Sigmoid colon (tissue), 7 donors: Measurements from ENCODE around the gene GIMAP5. TPM values are rescaled to one million over a fixed set of nuclear protein-coding genes. Genes with fewer than 3 reads are reported as not detected.

Experiments
- DNase-seq: peaks from one replicate; pipeline ENCODE4 v3.0.0-alpha.2; 2019
- H3K27ac ChIP-seq, 4 donors: fragments of 200-600 bp; sonication (generic); one replicate each; pipeline ENCODE4 v1.5.1; 2016 to 2019; ENCODE audit warnings: mild to moderate bottlenecking in 1 of 4
- H3K27me3 ChIP-seq, 3 donors: fragments of 200-600 bp; sonication (generic); one replicate each; pipeline ENCODE4 v1.5.1; 2019; ENCODE audit warnings: mild to moderate bottlenecking in 1 of 3
- H3K36me3 ChIP-seq, 4 donors: fragments of 200-600 bp; sonication (generic); one replicate each; pipeline ENCODE4 v1.5.1; 2016 to 2019
- H3K4me1 ChIP-seq, 4 donors: fragments of 200-600 bp; sonication (generic); one replicate each; pipeline ENCODE4 v1.5.1; 2017 to 2019
- H3K4me3 ChIP-seq, 4 donors: fragments of 200-600 bp; sonication (generic); one replicate each; pipeline ENCODE4 v1.5.1; 2017 to 2019; ENCODE audit warnings: mild to moderate bottlenecking in 2 of 4, moderate library complexity in 1 of 4
- H3K9me3 ChIP-seq, 4 donors: fragments of 200-600 bp in 3 of 4; sonication (generic) in 3 of 4; one replicate each; pipeline versions ENCODE4 v1.5.1 to v1.6.1; 2013 to 2019
- CTCF ChIP-seq, 4 experiments: fragments of 450-650 bp in 3 of 4; fragments of 200-600 bp in 1 of 4; IDR thresholded peaks; one replicate each; pipeline ENCODE4 v1.5.1; 2016 to 2019; ENCODE audit warnings: antibody characterized with exemption in 4 of 4, mild to moderate bottlenecking in 3 of 4, moderate library complexity in 2 of 4
- EP300 ChIP-seq, 4 donors: sonication (generic); formaldehyde crosslinking; IDR thresholded peaks; one replicate each; pipeline ENCODE4 v1.6.1; 2017; ENCODE audit warnings: antibody characterized with exemption in 4 of 4
- POLR2A ChIP-seq, 2 donors: fragments of 450-650 bp; IDR thresholded peaks; one replicate each; pipeline ENCODE4 v1.6.1; 2016; ENCODE audit warnings: antibody characterized with exemption in 2 of 2, mild to moderate bottlenecking in 2 of 2, moderate library complexity in 2 of 2
- POLR2AphosphoS5 ChIP-seq, 4 donors: sonication (generic); formaldehyde crosslinking; IDR thresholded peaks; one replicate each; pipeline ENCODE4 v1.6.1; 2017; ENCODE audit warnings: antibody characterized with exemption in 4 of 4
- WGBS, 2 donors: extraction: QIAGEN DNeasy Blood & Tissue Kit; methylation state at CpG; one replicate each; pipeline ENCODE4 v1.1.7; 2013; 5-methylcytosine and 5-hydroxymethylcytosine counted together
- intact Hi-C: fragments of 100-400 bp; cut with DNase I; formaldehyde crosslinking; loops from one replicate; pipeline ENCODE4 v1.15.1; 2023
- polyA plus RNA-seq, 3 donors: library from polyadenylated mRNA; stranded (reverse); fragments of 200-250 nt; gene quantifications; one replicate each; pipeline ENCODE4 v1.2.3, GENCODE V29; 2013
- total RNA-seq, 4 donors: library from RNA; depleted of rRNA; stranded (reverse); fragments of >200 nt; gene quantifications; one replicate each; pipeline ENCODE4 v1.1.0, GENCODE V29; 2016
- donor health status: healthy with polysubstance abuse.
- donor health status: Bipolar disorder and iron deficiency.
- donor health status: healthy.

Gene GIMAP5
- total and polyA plus RNA-seq, 7 donors = 7.9 to 39.4 (median 17.7) TPM

GRCh38 chr7:150753826-150754603 is 16.8 kb downstream of the GIMAP5 start:
- peaks cover 0 to 10% (median 2%) of the 10 kb centered on the region in 4 donors for H3K4me1 ChIP-seq
- no peaks in the 10 kb centered on the region for H3K36me3 ChIP-seq
- peak overlapping the region in 1 of 4 donors; percentile 20 for H3K27ac ChIP-seq
- no peak for TF ChIP-seq POLR2A (IDR thresholded peaks at IDR 0.05)
- no peak for TF ChIP-seq EP300 (IDR thresholded peaks at IDR 0.05)
- TF ChIP-seq POLR2AphosphoS5 (IDR thresholded peaks at IDR 0.05) = no peak
- no peak for TF ChIP-seq CTCF (IDR thresholded peaks at IDR 0.05)
- 41 to 43% methylated on average over 3 of the region's 3 CpGs for WGBS, 2 donors
- no peaks in the 10 kb centered on the region for H3K27me3 ChIP-seq
- intact Hi-C loops = no loop called here
- no peak for DNase-seq
- no peaks in the 10 kb centered on the region for H3K9me3 ChIP-seq
- H3K4me3 ChIP-seq = no peak overlapping the region

GRCh38 chr7:150754951-150755350 is 17.7 kb downstream of the GIMAP5 start:
- no peak for DNase-seq
- Histone ChIP-seq H3K4me1 (peaks cover 0 to 10% (median 2%) of the 10 kb centered on the region in 4 donors), H3K27ac (no peak overlapping the region), H3K27me3 (no peaks in the 10 kb centered on the region), H3K9me3 (no peaks in the 10 kb centered on the region), H3K36me3 (no peaks in the 10 kb centered on the region), H3K4me3 (no peak overlapping the region)
- TF ChIP-seq POLR2A (IDR thresholded peaks at IDR 0.05) (no peak), POLR2AphosphoS5 (IDR thresholded peaks at IDR 0.05) (no peak), CTCF (IDR thresholded peaks at IDR 0.05) (no peak), EP300 (IDR thresholded peaks at IDR 0.05) (no peak)
- intact Hi-C loops = no loop called here

- TF ChIP-seq POLR2A (IDR thresholded peaks at IDR 0.05) = no peak
- no peak for TF ChIP-seq POLR2AphosphoS5 (IDR thresholded peaks at IDR 0.05)
- no peak for TF ChIP-seq EP300 (IDR thresholded peaks at IDR 0.05)
- TF ChIP-seq CTCF (IDR thresholded peaks at IDR 0.05) = no peak
- Histone ChIP-seq H3K9me3 (no peaks in the 10 kb centered on the region), H3K4me1 (peaks cover 0 to 10% (median 2%) of the 10 kb centered on the region in 4 donors), H3K36me3 (no peaks in the 10 kb centered on the region), H3K27ac (peak overlapping the region in 1 of 4 donors; percentile 40), H3K27me3 (no peaks in the 10 kb centered on the region), H3K4me3 (no peak overlapping the region)
- intact Hi-C loops = no loop called here
- no peak for DNase-seq
- 49 to 82% methylated on average over 4 of the region's 4 CpGs for WGBS, 2 donors
Observed at GRCh38 chr7:150755473-150756099, 18.4 kb downstream of the GIMAP5 start.

GRCh38 chr7:150756166-150756565 is 18.9 kb downstream of the GIMAP5 start:
- H3K4me3 ChIP-seq = no peak overlapping the region
- no peak for TF ChIP-seq CTCF (IDR thresholded peaks at IDR 0.05)
- no peaks in the 10 kb centered on the region for H3K36me3 ChIP-seq
- intact Hi-C loops = no loop called here
- peaks cover 0 to 10% (median 2%) of the 10 kb centered on the region in 4 donors for H3K4me1 ChIP-seq
- H3K27ac ChIP-seq = peak overlapping the region in 1 of 4 donors; percentile 40
- no peaks in the 10 kb centered on the region for H3K9me3 ChIP-seq
- WGBS, 2 donors = 71 to 88% methylated on average over 3 of the region's 3 CpGs
- H3K27me3 ChIP-seq = no peaks in the 10 kb centered on the region
- no peak for DNase-seq
